Upper lobe of left lung (tissue), 6 donors: Measurements from ENCODE around the gene TMEM62. TPM values are rescaled to one million over a fixed set of nuclear protein-coding genes. Genes with fewer than 3 reads are reported as not detected.

Experiments
- ATAC-seq, 2 donors: fragments of 200-7000 bp; cut with Tn5 transposase; one replicate each; pipeline ENCODE4 v1.9.1; 2022; ENCODE audit warnings: mild to moderate bottlenecking in 2 of 2, moderate library complexity in 2 of 2; ENCODE audit not compliant: low FRiP score in 2 of 2
- DNase-seq, 2 donors: peaks; one replicate each; pipeline ENCODE4 v3.0.0-alpha.2; 2019 to 2020
- H3K27ac ChIP-seq, 4 donors: fragments of 200-600 bp; sonication (generic); one replicate each; pipeline ENCODE4 v1.5.1; 2016 to 2019
- H3K27me3 ChIP-seq, 4 donors: fragments of 200-600 bp; sonication (generic); one replicate each; pipeline ENCODE4 v1.5.1; 2017 to 2019
- H3K36me3 ChIP-seq, 4 donors: fragments of 200-600 bp; sonication (generic); one replicate each; pipeline ENCODE4 v1.5.1; 2016 to 2019
- H3K4me1 ChIP-seq, 4 donors: fragments of 200-600 bp; sonication (generic); one replicate each; pipeline ENCODE4 v1.5.1; 2018 to 2019
- H3K4me3 ChIP-seq, 4 donors: fragments of 200-600 bp; sonication (generic); one replicate each; pipeline ENCODE4 v1.5.1; 2017 to 2019; ENCODE audit warnings: mild to moderate bottlenecking in 2 of 4, moderate library complexity in 1 of 4
- H3K9me3 ChIP-seq, 4 donors: fragments of 200-600 bp; sonication (generic); one replicate each; pipeline ENCODE4 v1.5.1; 2018 to 2019
- EP300 ChIP-seq, 4 donors: sonication (generic); formaldehyde crosslinking; IDR thresholded peaks; one replicate each; pipeline ENCODE4 v1.5.1; 2017; ENCODE audit warnings: antibody characterized with exemption in 4 of 4, control low read depth in 2 of 4
- POLR2A ChIP-seq, 4 donors: fragments of 450-650 bp; IDR thresholded peaks; one replicate each; pipeline ENCODE4 v1.5.1; 2016 to 2017; ENCODE audit warnings: antibody characterized with exemption in 4 of 4, mild to moderate bottlenecking in 2 of 4
- POLR2AphosphoS5 ChIP-seq, 2 donors: sonication (generic); formaldehyde crosslinking; IDR thresholded peaks; one replicate each; pipeline ENCODE4 v1.5.1; 2017; ENCODE audit warnings: antibody characterized with exemption in 2 of 2
- WGBS, 2 donors: methylation state at CpG; one replicate each; pipeline ENCODE4 v1.1.5; 2017 to 2018; 5-methylcytosine and 5-hydroxymethylcytosine counted together
- total RNA-seq, 6 donors: library from RNA; depleted of rRNA in 4 of 6; stranded (reverse); fragments of >200 nt in 4 of 6; gene quantifications; one replicate each; pipeline versions ENCODE4 v1.1.0 to v1.2.1, GENCODE V29; 2016 to 2021
- TF ChIP-seq, protein P1 (sequence below), 6 experiments: fragments of 450-650 bp in 4 of 6; fragments of 200-600 bp in 2 of 6; sonication (generic) in 2 of 6; IDR thresholded peaks; one replicate each; pipeline ENCODE4 v1.5.1; 2016 to 2019; ENCODE audit warnings: antibody characterized with exemption in 6 of 6
- donor health status: DM: no; HTN: no; CAD: no; lungs with moderate emphysema.
- donor health status: DM: no; HTN: yes; CAD: no; lungs with severe emphysema.

The TMEM62 gene
- total RNA-seq, 6 donors from 2014 or later = 20.9 to 45.1 (median 25.1) TPM

DNA sequence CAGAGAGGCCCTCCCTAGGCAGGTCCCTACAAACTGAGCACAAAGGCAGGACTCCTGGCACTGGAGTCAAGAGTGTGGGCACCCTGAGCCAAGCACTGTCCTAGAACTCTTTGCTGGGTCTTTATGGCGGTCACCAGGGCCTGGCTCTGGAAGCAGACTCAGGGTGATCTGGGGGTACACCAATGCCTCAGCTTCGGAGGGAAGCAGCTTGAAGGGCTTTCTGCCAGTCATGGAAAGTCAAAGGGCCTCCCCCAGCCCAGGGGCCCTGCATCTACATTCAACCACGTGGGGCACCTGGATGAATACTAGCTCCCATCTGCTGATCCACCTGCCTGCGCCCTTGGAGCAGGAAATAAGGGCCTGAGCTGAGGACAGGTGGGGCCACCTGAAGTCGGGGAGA lies 80.1 kb downstream of the TMEM62 start:
- Histone ChIP-seq H3K27ac (no peak overlapping the region), H3K4me1 (no peaks in the 10 kb centered on the region), H3K9me3 (no peaks in the 10 kb centered on the region), H3K4me3 (no peak overlapping the region), H3K36me3 (no peaks in the 10 kb centered on the region), H3K27me3 (peaks cover 0 to 5% (median 0%) of the 10 kb centered on the region in 4 donors)
- DNase-seq (no peak), ATAC-seq (no peak)
- no peak for TF ChIP-seq EP300 (IDR thresholded peaks at IDR 0.05)
- no peak for TF ChIP-seq POLR2A (IDR thresholded peaks at IDR 0.05)
- TF ChIP-seq POLR2AphosphoS5 (IDR thresholded peaks at IDR 0.05) = no peak
- TF ChIP-seq, protein P1, sequence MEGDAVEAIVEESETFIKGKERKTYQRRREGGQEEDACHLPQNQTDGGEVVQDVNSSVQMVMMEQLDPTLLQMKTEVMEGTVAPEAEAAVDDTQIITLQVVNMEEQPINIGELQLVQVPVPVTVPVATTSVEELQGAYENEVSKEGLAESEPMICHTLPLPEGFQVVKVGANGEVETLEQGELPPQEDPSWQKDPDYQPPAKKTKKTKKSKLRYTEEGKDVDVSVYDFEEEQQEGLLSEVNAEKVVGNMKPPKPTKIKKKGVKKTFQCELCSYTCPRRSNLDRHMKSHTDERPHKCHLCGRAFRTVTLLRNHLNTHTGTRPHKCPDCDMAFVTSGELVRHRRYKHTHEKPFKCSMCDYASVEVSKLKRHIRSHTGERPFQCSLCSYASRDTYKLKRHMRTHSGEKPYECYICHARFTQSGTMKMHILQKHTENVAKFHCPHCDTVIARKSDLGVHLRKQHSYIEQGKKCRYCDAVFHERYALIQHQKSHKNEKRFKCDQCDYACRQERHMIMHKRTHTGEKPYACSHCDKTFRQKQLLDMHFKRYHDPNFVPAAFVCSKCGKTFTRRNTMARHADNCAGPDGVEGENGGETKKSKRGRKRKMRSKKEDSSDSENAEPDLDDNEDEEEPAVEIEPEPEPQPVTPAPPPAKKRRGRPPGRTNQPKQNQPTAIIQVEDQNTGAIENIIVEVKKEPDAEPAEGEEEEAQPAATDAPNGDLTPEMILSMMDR (IDR thresholded peaks at IDR 0.05) = no peak
- WGBS, 2 donors = 80 to 84% methylated on average over 1 to 5 of the region's 5 CpGs

DNA sequence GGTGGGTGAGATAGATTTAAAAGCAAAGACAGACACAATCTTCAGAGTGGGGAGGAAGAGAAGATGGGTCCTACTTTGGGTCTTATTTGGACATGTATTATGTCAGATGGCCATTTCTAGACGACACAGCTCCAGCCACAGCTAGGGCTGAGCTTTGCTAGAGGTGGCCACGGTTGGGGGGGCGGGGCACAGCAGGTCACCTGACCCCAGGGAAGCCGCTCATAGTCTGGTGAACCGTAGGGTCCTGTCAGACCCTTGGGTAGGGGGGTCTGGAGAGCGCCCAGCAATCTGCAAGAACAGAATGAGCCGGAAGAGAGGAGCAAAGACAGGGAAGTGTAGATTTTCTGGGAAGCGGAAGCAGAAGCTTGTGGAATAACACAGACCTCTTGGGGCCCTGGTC lies 80.8 kb downstream of the TMEM62 start:
- H3K9me3 ChIP-seq = no peaks in the 10 kb centered on the region
- H3K4me3 ChIP-seq = no peak overlapping the region
- H3K4me1 ChIP-seq = no peaks in the 10 kb centered on the region
- H3K27me3 ChIP-seq = peaks cover 0 to 3% (median 0%) of the 10 kb centered on the region in 4 donors
- H3K27ac ChIP-seq = no peak overlapping the region
- WGBS, 2 donors = 79% methylated on average over 8 of the region's 8 CpGs
- no peak for ATAC-seq
- DNase-seq = no peak
- H3K36me3 ChIP-seq = no peaks in the 10 kb centered on the region
- no peak for TF ChIP-seq POLR2AphosphoS5 (IDR thresholded peaks at IDR 0.05)

DNA sequence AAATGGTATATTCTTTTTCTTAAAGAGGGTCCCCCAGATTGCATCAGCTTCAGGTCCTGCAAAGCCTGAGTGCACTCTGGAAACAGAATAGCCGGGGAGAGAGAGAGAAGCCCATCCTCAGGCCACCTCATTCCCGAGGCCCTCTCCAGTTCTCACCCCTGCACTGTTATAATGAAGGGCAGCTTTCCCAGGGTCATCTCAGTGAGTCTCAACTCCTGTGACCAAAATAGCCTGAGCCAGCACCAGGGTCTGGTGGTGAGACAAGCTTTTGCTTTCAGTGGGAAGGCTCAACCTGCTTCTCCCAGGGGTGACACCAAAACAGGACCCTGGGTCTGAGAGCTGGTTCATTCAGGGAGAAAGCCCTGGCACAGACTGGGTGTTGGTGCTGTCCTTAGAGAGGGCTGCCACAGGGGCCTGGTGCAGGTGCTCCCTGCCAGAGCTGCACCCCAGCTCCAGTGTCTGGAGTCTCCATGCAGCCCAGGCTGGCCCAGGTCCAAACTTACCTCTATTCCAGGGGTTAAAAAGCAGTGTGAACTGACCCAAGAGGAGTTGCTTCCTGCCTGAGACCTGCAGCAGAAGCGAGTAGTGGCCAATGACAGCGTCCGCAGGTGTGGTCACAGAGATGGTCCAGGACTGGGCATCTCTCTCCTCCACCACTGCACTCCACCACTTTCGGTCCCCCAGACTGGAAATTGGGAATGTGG lies 81.4 kb downstream of the TMEM62 start:
- no peaks in the 10 kb centered on the region for H3K27me3 ChIP-seq
- DNase-seq (no peak), ATAC-seq (no peak)
- no peak overlapping the region for H3K4me3 ChIP-seq
- no peaks in the 10 kb centered on the region for H3K9me3 ChIP-seq
- 78 to 96% methylated on average over 6 of the region's 6 CpGs for WGBS, 2 donors
- TF ChIP-seq POLR2AphosphoS5 (IDR thresholded peaks at IDR 0.05) (no peak), POLR2A (IDR thresholded peaks at IDR 0.05) (no peak), EP300 (IDR thresholded peaks at IDR 0.05) (no peak)
- TF ChIP-seq, protein P1 (IDR thresholded peaks at IDR 0.05) = no peak
- H3K27ac ChIP-seq = no peak overlapping the region
- H3K4me1 ChIP-seq = no peaks in the 10 kb centered on the region
- H3K36me3 ChIP-seq = no peaks in the 10 kb centered on the region

DNA sequence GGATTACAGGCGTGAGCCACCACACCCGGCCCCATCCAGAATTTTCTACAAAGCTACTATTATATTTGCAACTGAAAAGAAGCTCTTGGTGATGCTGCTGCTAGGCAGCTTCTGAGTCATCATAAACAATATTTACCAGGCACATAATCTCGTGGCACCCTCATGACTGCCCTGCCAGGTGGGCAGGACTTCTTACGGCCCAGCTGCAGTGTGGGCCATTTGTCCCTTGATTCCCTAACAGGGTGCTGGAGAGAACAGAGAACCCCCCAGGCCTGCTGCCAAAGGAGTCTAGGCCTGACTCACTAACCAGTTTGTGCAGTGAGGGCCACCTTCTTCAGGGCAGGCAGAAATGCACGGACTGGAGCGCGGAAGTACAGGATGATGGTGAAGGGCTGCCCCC lies 82.6 kb downstream of the TMEM62 start:
- TF ChIP-seq POLR2AphosphoS5 (IDR thresholded peaks at IDR 0.05) (no peak), EP300 (IDR thresholded peaks at IDR 0.05) (no peak), POLR2A (IDR thresholded peaks at IDR 0.05) (no peak)
- TF ChIP-seq, protein P1 (IDR thresholded peaks at IDR 0.05) = no peak
- Histone ChIP-seq H3K4me1 (no peaks in the 10 kb centered on the region), H3K9me3 (no peaks in the 10 kb centered on the region), H3K27ac (no peak overlapping the region), H3K36me3 (no peaks in the 10 kb centered on the region), H3K4me3 (no peak overlapping the region), H3K27me3 (no peaks in the 10 kb centered on the region)
- no peak for ATAC-seq
- whole genome bisulfite sequencing, 2 donors = 84 to 88% methylated on average over 5 to 7 of the region's 7 CpGs
- no peak for DNase-seq

DNA sequence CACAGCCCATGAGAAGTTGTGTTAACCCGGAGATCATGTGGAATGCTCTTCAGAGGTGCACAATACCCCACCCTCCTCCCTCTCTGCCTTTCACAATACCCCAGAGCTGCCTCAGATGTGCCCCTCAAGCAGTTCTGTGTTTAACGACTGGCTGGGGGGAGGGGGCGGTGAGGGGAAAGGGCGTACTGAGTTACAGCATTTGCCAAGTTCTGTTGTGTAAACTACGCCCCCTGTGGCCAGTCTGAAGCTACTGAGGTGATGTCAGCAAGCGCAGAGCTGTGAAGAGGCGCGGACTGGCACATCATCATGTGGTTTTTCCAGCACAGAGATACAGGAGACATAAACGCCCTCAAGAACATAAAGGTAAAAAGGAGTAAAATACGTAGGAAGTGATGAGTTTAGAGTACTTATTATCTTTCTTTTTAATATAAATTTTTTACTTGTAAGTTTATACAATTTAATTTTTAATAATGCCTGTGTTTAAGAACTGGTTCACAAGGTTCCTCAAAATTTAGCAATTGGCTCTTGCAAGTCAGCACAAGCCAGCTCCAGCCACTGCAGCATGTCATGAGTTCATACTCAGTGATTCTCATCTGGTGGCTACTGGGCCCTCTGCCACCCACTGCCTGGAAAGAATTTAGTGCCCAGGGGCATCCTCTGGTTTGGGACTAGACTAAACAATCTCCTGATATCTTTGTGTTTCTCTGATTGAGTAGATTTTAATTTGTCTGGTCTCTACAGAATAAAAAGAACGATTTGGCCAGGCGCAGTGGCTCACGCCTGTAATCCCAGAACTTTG lies 85.7 kb downstream of the TMEM62 start:
- no peak for ATAC-seq
- H3K27ac ChIP-seq = no peak overlapping the region
- H3K4me3 ChIP-seq = no peak overlapping the region
- no peak for TF ChIP-seq POLR2AphosphoS5 (IDR thresholded peaks at IDR 0.05)
- no peak for TF ChIP-seq EP300 (IDR thresholded peaks at IDR 0.05)
- TF ChIP-seq, protein P1 (IDR thresholded peaks at IDR 0.05) = no peak
- 51 to 55% methylated on average over 13 of the region's 13 CpGs for WGBS, 2 donors
- H3K9me3 ChIP-seq = no peaks in the 10 kb centered on the region
- H3K36me3 ChIP-seq = no peaks in the 10 kb centered on the region
- no peaks in the 10 kb centered on the region for H3K4me1 ChIP-seq
- no peak for DNase-seq
- no peaks in the 10 kb centered on the region for H3K27me3 ChIP-seq
